Stomach smooth muscle (tissue), 2 donors: ENCODE data around the gene GABBR2.

Experiments used
- H3K27ac ChIP-seq: one replicate; pipeline ENCODE4 v1.7.0; 2013; ENCODE audit warnings: mild to moderate bottlenecking, low read length, inconsistent platforms
- H3K27me3 ChIP-seq, 2 donors: one replicate each; pipeline ENCODE4 v1.7.0; 2013; ENCODE audit warnings: low read length in 2 of 2; ENCODE audit not compliant: insufficient read depth in 2 of 2, control insufficient read depth in 1 of 2
- H3K36me3 ChIP-seq, 2 donors: one replicate each; pipeline ENCODE4 v1.7.0; 2013; ENCODE audit warnings: low read length in 2 of 2; ENCODE audit not compliant: control insufficient read depth in 2 of 2, insufficient read depth in 2 of 2
- H3K4me1 ChIP-seq: one replicate; pipeline ENCODE4 v1.7.0; 2013; ENCODE audit warnings: low read length; ENCODE audit not compliant: control insufficient read depth, insufficient read depth
- H3K4me3 ChIP-seq, 2 donors: one replicate each; pipeline ENCODE4 v1.7.0; 2013; ENCODE audit warnings: low read length in 2 of 2
- H3K9ac ChIP-seq, 2 donors: one replicate each; pipeline ENCODE4 v1.7.0; 2013; ENCODE audit warnings: low read length in 2 of 2, mild to moderate bottlenecking in 1 of 2
- H3K9me3 ChIP-seq, 2 donors: one replicate each; pipeline ENCODE4 v1.7.0; 2013; ENCODE audit warnings: low read length in 2 of 2; ENCODE audit not compliant: control insufficient read depth in 2 of 2
- donor health status: healthy.
- donor health status: Pancreatic carcinoma.

The GABBR2 gene

GRCh38 chr9:98532147-98532546 lies 176.6 kb downstream of the GABBR2 start:
- Histone ChIP-seq H3K27me3 (peaks cover 0 to 5% of the 10 kb centered on the region in 2 donors), H3K4me3 (no peak overlapping the region), H3K9me3 (peaks cover 0 to 5% of the 10 kb centered on the region in 2 donors), H3K36me3 (no peaks in the 10 kb centered on the region), H3K9ac (no peak overlapping the region), H3K27ac (no peak overlapping the region), H3K4me1 (no peaks in the 10 kb centered on the region)

- no peaks in the 10 kb centered on the region for H3K4me1 ChIP-seq
- no peaks in the 10 kb centered on the region for H3K9me3 ChIP-seq
- no peaks in the 10 kb centered on the region for H3K36me3 ChIP-seq
- no peak overlapping the region for H3K4me3 ChIP-seq
- no peak overlapping the region for H3K9ac ChIP-seq
- no peak overlapping the region for H3K27ac ChIP-seq
- H3K27me3 ChIP-seq = peaks cover 2 to 5% of the 10 kb centered on the region in 2 donors
Observed at GRCh38 chr9:98530806-98531386, 177.8 kb downstream of the GABBR2 start.

- Histone ChIP-seq H3K4me3 (no peak overlapping the region), H3K27me3 (peaks cover 2 to 5% of the 10 kb centered on the region in 2 donors), H3K9ac (no peak overlapping the region), H3K4me1 (no peaks in the 10 kb centered on the region), H3K27ac (no peak overlapping the region), H3K36me3 (no peaks in the 10 kb centered on the region), H3K9me3 (no peaks in the 10 kb centered on the region)
Observed at GRCh38 chr9:98530275-98530674, 178.5 kb downstream of the GABBR2 start.

DNA sequence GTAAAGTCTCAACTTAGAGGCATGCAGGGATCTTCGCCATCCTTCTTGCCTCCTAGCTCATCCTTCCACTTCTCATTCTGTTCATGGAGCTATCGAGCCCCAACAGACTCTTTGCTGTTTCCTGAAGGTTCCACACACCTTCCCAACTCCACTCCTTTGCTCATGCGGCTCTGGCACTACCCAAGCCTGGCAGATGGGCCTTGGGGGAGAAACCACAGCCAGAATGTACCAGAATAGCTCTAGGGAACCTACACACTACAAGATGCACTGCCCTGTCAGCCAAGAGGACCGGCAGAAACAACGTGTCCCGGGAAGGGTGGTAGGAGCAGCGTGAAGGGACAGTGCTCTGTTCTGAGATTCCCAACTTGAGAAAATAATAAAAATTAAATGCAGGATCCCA lies 178.9 kb downstream of the GABBR2 start:
- H3K9me3 ChIP-seq = no peaks in the 10 kb centered on the region
- H3K36me3 ChIP-seq = no peaks in the 10 kb centered on the region
- no peaks in the 10 kb centered on the region for H3K4me1 ChIP-seq
- H3K9ac ChIP-seq = no peak overlapping the region
- H3K27ac ChIP-seq = no peak overlapping the region
- H3K4me3 ChIP-seq = no peak overlapping the region
- H3K27me3 ChIP-seq = peaks cover 2 to 5% of the 10 kb centered on the region in 2 donors

DNA sequence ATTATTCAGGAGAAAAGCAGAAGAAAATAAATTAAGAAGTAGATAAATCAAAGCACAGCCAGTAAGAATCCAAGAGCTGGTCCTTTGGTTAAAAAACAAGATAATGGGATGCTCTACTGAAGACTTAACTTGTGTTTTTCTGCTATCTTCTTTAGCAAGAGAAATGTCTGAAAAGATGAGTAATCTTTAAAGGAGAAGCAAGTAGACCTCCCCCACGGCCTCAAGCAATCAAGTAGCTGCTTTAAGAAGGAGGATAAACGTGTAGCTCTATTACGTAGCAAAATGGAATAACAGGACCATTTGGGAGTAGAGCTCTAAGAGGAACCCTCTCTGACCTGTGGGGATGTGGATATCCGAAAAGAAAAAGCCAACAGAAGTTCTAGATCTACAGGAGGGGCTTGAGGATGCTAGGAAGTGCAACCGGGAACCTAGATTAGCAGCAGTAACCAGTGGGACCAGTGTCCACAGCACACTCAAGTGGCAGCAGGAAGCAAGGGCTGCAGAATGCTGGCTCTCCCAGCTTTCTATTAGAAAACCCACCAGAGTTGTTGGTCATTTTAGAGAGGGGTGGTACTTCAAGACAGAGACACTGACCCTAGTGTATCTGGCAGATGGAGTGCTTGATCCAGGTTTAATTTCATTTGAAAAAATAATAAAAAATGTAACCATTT lies 185.4 kb downstream of the GABBR2 start:
- no peaks in the 10 kb centered on the region for H3K9me3 ChIP-seq
- H3K9ac ChIP-seq = no peak overlapping the region
- H3K27ac ChIP-seq = no peak overlapping the region
- H3K36me3 ChIP-seq = no peaks in the 10 kb centered on the region
- H3K27me3 ChIP-seq = peaks cover 2% of the 10 kb centered on the region in 2 donors
- H3K4me3 ChIP-seq = no peak overlapping the region
- H3K4me1 ChIP-seq = no peaks in the 10 kb centered on the region

GRCh38 chr9:98522487-98522886 lies 186.2 kb downstream of the GABBR2 start:
- Histone ChIP-seq H3K9ac (no peak overlapping the region), H3K4me3 (no peak overlapping the region), H3K9me3 (no peaks in the 10 kb centered on the region)

GRCh38 chr9:98521141-98521540 lies 187.6 kb downstream of the GABBR2 start:
- no peaks in the 10 kb centered on the region for H3K4me1 ChIP-seq
- no peak overlapping the region for H3K27ac ChIP-seq
- H3K9ac ChIP-seq = no peak overlapping the region
- H3K36me3 ChIP-seq = no peaks in the 10 kb centered on the region
- no peaks in the 10 kb centered on the region for H3K9me3 ChIP-seq
- no peak overlapping the region for H3K4me3 ChIP-seq
- peaks cover 1 to 5% of the 10 kb centered on the region in 2 donors for H3K27me3 ChIP-seq

More at GRCh38 chr9:98522487-98522886, 186.2 kb downstream of the GABBR2 start:
- no peaks in the 10 kb centered on the region for H3K36me3 ChIP-seq
- no peak overlapping the region for H3K27ac ChIP-seq
- H3K4me1 ChIP-seq = no peaks in the 10 kb centered on the region
- H3K27me3 ChIP-seq = peaks cover 2% of the 10 kb centered on the region in 2 donors

DNA sequence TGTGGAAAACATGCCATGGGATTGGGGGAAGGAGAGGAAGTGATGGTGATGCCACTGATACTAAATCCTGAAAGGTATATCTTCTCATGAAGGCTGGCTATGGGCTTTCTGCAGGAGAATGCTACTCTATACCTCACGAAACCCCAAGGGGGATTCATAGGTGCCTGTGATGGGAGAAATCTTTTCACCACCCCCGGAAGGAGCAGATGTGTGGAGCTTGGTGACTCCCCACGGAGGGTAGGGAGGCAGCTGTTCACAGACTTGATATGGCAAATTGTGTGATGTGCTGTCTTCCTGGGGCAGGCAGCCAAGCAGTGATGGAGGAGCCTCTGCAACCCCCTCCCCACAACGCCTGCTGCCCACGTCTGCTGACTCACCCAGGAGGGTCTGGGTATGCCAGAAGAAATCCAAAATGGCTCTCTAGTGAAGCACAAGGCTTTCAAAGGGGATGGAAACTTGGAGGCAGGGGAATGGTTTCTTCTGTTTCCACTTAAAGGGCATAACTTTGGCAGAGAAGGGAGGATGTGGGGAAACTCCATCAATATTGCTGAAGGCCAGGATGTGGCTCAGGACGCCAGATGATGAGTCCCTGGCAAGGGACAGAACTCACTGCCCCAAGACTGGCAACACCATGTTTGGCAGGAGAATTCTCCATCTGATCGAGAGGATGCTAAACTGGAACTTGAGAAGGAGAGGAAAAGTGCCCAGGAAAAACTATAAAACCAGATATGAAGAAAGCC lies 188.3 kb downstream of the GABBR2 start:
- Histone ChIP-seq H3K27ac (no peak overlapping the region), H3K9ac (no peak overlapping the region), H3K36me3 (no peaks in the 10 kb centered on the region), H3K4me3 (no peak overlapping the region), H3K9me3 (no peaks in the 10 kb centered on the region), H3K4me1 (no peaks in the 10 kb centered on the region), H3K27me3 (peaks cover 0 to 5% of the 10 kb centered on the region in 2 donors)

DNA sequence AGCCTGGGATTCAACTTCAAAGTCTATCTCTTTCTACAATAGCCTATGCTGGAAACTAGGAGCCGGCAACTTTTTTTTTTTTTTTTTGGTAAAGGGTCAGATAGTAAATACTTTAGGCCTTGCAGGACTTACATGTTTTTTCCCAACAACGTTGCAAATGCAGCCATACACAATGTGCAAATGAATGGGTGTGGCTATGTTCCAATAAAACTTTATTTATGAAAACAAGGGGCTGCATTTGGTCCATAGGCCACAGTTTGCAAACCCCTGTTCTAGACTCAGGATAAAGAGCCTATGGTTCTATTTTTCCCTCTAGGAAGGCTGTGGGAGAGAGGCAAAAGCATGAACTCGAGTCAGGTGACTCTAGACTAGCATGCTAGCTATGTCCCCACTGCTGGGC lies 189.1 kb downstream of the GABBR2 start:
- Histone ChIP-seq H3K36me3 (no peaks in the 10 kb centered on the region), H3K9ac (no peak overlapping the region), H3K4me1 (no peaks in the 10 kb centered on the region), H3K4me3 (no peak overlapping the region), H3K27me3 (peaks cover 0 to 5% of the 10 kb centered on the region in 2 donors), H3K27ac (no peak overlapping the region), H3K9me3 (no peaks in the 10 kb centered on the region)

- Histone ChIP-seq H3K9me3 (no peaks in the 10 kb centered on the region), H3K9ac (no peak overlapping the region), H3K4me1 (no peaks in the 10 kb centered on the region), H3K36me3 (no peaks in the 10 kb centered on the region), H3K4me3 (no peak overlapping the region), H3K27me3 (peaks cover 0 to 5% of the 10 kb centered on the region in 2 donors), H3K27ac (no peak overlapping the region)
Observed at GRCh38 chr9:98518556-98518955, 190.2 kb downstream of the GABBR2 start.

GRCh38 chr9:98517761-98518160 lies 191.0 kb downstream of the GABBR2 start:
- Histone ChIP-seq H3K9ac (no peak overlapping the region), H3K4me1 (no peaks in the 10 kb centered on the region), H3K36me3 (no peaks in the 10 kb centered on the region), H3K27ac (no peak overlapping the region), H3K27me3 (peaks cover 0 to 5% of the 10 kb centered on the region in 2 donors), H3K9me3 (no peaks in the 10 kb centered on the region), H3K4me3 (no peak overlapping the region)
